ENCODE data around the gene MAPKAPK2.

DNA sequence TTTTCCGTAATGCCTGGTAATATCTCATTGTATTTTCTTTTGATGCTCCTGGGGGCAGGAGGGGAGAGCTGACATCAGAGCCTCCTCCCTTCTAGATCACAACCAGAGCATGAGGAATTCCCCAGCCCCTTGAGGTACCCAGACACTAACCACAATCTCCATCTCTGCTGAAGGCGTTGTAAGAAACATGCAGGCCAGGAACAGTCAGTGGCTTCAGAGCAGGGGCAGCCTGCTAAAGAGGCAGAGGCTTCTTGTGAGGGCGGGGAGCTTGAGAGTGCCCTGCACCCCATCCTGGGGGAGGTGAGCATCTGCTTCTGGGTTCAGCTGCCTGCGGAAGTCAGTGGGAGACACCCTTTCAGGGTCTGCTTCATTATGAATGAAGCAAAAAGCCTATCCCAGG lies 19.0 kb downstream of the MAPKAPK2 start:
- TF ChIP-seq NFRKB (IDR thresholded peaks at IDR 0.05) (no peak), FOXM1 (IDR thresholded peaks at IDR 0.05; ENCODE audit: borderline replicate concordance) (no peak), ELF4 (IDR thresholded peaks at IDR 0.05) (no peak), TARDBP (IDR thresholded peaks at IDR 0.05) (no peak), FOXK2 (IDR thresholded peaks at IDR 0.05) (no peak), ARNT (IDR thresholded peaks at IDR 0.05) (no peak), L3MBTL2 (conservative IDR thresholded peaks at IDR 0.05) (no peak), SP1 (IDR thresholded peaks at IDR 0.05) (no peak), CTBP1 (IDR thresholded peaks at IDR 0.05; ENCODE audit: borderline replicate concordance) (no peak), LEF1 (IDR thresholded peaks at IDR 0.05; ENCODE audit: borderline replicate concordance) (no peak)
